ENCODE data around the gene MLYCD.
"Not testable (repeated sequence)": the region's sequence is repeated elsewhere in the genome, so short reads cannot be mapped to it uniquely, and the experiment has no call there.

Gene MLYCD

DNA sequence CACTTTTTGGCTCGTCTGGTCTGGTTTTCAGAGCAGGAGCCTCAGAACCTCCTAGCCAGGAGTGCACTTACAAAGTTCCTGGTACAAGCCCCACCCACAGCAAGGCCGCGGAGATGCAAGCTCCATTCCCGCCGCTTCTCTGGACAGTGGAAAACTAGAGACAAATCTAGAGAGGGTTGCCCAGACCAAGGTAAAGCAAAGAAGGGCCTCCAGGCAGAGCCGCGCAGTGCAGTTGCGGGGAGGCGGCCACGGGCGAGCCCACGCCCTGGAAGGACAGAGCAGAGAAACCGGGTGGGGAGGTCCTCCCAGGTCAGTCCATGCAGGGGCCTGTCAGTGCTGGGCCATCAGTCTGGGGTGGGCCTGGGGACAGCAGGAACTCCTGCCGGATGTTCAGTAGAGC, 43.2 kb downstream of the MLYCD start:
- DNase-seq = no peak

DNA sequence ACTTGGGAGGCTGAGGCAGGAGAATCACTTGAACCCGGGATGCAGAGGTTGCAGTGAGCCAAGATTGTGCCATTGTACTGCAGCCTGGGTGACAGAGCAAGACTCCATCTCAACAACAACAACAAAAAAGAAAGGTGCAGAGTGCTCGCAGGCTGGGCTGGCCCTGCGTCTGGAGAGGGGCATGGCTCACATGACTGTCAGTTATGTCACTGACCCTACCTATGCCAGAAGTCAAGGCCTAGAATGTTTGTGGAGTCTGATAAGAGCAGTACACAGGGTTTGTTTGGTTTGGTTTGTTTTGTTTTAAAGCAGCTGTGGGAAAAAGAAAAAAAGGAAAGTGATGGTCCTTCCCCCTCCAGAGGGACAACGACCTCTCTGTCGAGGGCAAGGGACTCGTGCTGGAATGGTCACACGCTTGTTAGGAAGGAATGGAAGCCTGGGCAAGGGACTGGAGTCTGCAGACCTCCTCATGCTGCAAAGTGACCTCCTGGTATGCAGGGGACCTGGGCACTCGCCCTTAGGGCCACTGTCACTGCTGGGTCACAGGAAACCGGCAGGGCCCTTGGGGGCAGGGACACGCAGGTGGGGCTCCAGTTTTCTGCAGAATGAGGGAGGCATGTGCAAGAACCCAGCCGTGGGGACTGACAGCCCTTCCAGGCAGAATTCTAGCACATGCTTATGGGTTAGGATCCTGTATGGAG, 44.0 kb downstream of the MLYCD start:
- DNase-seq = no peak

DNA sequence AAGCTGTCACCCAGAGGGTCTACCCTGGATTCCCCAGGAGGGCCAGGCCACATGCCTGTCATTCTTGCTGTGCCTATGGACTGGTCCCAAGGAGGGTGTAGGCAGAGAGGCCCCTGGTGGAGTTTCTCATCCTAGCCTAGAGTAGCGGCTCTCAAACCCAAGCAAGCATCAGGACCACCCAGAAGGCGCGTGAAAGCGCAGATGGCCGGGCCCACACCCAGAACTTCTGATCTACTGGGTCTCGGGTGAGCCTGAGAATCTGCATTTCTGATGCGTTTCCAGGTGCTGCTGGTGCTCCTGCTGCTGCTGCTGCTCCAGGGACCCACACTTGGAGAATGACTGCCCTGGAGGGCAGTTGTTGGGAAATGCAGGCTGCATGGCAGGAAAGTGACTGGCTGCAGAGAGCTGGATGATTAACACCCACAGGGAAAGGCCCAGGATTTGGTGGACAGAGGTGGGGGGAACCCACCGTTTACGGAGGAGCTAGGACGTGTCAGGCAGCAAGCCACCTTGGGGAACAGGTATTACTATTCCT, 44.7 kb downstream of the MLYCD start:
- DNase-seq = no peak

DNA sequence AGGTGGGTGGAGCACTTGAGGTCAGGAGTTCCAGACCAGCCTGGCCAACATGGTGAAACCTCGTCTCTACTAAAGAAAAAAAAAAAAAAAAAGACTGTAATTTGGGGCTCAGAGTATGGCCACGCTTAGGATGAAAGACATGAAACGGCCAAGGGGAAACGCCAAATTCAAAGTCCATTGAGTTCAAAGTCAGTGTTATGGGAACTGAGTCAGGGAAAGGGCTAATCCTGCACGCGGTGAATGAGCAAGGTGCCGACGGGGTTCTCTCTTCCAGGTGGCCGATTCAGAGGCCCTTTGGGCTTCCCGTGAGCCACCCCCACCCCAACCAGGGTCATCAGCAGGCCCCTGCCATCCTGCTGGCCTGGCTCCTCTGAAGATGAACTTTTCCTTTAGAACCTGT, 46.7 kb downstream of the MLYCD start:
- DNase-seq = no peak

DNA sequence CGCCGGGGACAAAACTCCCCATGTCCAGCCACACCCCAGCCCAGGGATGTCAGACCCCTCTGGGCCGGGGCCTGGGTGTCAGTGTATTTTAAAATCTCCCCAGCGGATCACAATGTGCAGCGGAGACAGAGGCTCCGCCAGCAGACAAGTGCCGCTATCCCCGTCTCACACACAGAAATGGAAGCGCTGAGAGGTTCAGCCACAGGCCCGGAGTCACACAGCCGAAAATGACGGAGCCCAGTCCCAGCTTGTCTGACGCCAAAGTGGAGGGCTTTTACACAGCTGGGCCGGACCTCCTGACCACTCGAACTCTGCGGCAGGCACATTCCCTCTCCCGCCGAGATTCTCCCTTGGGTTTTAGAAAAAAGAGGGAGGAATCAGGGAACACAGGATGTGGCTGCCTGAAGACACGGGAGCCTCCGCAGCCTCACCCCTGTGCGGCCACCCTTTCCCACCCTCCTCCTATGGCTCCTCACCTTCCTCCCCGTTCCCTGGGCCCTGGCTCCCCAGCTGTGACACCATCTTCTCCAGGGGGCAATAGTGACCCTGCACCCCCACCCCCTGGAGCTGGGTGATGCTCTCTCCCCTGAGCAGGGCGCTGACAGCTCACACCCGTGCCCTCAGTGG, 47.4 kb downstream of the MLYCD start:
- no peak for DNase-seq

DNA sequence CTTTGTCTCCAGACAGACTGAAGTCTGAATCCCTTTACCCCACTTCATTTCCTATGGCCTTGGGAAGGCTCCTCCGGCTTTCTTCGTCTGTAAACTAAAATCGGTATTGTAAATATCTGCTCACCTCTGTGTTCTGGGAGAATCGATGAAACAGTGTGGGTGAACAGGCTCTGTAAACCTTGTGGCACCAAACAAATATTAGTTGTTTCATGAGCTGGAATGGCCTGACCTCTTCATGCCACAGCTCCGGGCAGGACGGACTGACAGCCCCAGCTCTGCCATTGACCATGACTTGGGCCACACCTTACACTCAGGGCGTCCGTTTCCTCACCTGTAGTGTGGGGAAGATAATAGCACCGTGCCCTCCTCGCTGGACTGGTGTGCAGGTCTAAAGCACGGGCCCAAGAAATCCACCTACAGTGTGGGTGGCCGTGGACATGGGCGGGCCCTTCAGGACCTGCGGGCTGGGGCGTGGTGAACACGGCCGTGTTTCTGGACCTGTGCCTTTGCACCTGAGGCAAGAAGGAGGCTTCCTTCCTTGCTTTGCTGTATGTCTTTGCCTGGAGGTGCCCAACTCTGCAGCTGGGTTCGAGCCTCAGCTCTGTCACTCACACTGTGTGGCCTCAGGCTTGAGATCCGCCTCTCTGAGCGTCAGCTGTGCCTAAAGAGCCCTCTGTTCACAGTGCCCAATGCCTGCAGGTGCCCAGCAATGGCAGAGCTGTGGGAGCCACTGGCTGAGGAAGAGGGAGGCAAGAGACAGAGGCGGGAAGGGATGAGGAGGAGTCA, 48.1 kb downstream of the MLYCD start:
- no peak for DNase-seq

DNA sequence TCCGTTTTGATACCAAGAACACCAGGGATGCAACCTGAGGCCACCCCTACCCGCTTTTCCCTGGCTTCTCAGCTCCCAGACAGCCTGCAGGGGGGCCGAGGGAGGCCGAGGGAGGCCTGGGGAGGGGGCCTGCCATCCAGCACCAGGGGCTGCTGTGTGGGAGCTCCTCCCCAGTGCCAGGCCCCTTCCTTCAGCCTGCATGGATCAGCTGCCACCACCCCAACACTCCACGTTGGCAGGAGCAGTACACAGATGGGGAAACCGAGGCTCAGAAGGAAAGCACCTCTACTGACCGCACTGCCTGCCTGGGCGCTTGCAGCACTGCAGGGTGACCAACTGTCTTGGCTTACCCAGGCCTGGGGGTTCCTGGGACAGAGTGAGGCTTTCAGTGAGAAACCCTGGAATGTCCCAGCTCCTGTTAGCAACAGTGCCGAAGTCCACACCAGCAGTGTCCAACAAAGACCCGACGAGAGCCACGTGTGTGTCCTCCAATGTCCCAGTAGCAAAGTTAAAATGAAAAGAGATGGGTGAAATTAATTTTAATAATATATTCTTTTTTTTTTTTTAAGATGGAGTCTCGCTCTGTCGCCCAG, 48.8 kb downstream of the MLYCD start:
- no peak for DNase-seq

DNA sequence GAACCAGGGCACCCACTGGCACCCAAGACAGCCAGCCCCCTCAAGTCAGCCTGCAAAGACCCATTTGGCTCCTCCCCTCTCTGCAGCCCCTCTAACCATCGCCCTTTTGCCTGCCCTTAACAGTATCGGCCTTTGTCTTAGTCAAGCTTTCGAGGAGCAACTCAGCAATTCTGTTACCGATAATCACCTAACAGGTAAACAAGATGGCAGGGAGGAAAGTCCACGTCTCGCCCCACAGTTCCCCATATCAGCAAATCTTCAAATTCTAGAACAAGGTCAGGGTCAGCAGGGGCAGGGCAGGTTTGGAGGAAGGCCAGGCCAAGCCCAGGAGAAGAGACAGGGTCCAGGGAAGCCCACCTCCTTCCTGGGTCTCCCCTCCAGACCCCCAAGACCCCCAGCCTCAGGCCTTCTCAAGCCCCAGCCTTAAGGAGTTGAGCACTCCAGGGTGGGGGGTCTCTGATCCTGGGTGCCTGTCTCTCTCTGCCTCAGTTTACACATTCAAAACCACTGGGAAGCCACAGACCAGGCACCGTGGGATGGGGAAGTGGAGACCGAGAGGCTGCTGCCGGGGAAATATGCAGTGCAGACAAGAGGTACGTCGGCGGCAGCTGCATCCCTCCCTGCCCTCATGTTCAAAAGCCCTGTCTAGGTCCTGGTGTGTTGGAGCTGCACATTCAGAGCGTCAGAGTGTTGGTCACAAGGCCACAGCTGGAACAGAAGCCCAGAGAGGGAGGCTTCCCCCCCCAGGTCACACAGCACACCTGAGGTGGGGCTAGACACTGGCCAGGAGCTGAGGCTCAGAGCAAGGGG, 50.2 kb downstream of the MLYCD start:
- DNase-seq = no peak

DNA sequence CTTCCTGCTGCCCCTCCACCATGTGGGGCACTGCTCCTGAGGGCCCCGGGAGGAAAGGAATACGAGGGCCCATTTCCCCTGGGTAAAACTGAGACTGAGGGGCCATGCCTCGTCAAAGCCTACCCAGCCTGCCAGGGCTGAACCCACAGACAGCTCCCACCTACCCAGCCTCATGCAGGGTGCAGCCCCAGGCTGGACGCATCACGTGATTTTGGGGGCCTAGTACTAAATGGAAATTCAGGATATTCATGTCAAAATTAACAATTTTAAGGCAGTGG, 50.7 kb downstream of the MLYCD start:
- no peak for DNase-seq

DNA sequence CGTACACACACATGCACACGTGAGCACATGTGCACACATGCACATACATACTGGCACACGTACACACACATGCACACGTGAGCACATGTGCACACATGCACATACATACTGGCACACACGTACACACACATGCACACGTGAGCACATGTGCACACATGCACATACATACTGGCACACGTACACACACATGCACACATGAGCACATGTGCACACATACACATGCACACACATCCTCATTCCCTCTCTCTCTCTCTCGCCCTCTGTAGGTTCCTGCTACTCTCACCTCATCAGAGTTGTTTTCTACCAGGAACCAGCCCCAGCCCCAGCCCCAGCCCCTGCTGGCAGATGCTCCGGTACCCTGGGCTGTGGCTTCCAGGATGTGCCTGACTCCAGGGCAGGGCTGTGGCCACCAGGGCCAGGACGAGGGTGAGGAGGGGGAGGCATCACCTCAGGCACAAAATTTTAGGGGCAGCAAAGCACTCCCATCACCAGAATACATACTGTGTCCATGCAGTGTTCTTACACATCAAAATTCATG, 52.0 kb downstream of the MLYCD start:
- DNase-seq = not testable (repeated sequence)

DNA sequence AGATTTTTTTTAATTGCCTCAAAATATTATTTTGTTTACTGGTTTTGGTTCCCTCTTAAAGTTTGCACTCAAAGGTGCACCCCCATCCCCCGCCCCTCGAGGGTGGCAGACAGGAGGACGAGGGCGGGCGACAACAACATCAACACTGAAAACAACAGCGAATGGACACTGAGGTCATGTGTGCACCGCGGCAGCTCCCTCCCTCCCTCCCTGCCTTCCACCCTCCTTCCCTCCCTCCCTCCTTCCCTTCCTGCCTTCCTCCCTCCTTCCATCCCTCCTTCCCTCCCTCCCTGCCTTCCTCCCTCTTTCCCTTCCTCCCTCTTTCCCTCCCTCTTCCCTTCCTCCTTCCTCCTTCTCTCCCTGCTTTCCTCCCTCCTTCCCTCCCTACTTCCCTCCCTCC, 52.6 kb downstream of the MLYCD start:
- no peak for DNase-seq

DNA sequence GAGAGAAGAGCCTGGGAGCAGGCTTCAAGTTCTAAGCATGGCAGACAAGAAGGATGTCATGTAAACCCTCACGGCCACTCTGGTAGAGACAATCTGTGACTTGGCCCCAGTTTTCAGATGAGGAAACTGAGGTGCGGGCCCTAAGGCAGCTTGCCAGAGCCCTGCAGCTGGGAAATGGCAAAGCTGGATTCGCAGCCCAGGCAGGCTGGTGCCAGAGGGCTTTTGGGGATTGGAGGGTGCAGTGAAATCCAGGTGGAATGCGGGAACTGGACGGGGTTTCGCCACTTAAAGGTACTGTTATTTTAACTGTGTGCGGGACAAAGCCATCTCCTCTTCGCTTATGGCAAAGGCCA, 53.6 kb downstream of the MLYCD start:
- DNase-seq = no peak

DNA sequence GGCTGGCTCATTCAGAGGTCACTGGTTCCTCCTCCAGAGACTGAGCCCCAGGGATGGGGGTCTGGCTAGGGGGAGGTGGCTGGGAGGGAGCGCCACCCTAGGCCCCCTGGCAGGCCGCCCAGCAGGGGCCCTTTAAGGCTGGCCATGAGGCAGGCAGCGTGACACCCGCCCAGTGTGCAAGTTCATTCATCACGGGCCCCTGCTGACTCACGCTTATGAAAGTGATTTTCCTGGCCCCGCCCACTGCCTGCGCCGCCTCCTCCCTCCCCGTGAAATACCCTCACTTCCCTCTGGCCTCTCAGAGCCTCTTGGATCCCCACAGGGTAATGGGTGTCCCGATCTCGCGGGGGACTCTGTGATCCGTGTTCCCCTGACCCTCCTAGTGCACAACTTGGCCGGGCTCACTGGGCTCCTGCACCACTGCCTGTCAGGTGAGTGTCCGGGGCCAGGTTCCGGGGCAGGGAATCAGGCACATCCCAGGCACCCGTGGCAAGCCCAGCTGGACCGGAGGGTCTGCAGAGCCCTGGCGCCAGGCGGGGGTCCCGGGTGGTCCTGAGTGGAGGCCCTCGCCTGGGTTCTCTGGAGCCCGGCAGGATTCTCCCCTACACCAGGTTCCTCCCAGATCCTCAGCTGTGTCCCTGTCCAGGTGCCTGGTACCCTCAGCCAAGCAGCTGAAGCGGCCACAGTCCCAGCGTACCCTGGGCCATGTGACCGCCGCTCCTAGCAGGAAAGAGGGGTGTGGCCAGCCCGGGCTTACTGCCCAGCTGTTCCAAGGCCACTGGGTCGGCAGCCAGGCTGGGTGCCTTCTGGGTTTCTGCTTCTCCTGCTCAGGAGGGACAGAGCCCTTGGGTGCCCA, 54.3 kb downstream of the MLYCD start, which contains the start of gene OSGIN1:
OSGIN1 (plus strand) TSS at position 301 of the 856 bp plus-strand sequence. CDS start 4,432 bp downstream, outside the sequence.
- no peak for DNase-seq

DNA sequence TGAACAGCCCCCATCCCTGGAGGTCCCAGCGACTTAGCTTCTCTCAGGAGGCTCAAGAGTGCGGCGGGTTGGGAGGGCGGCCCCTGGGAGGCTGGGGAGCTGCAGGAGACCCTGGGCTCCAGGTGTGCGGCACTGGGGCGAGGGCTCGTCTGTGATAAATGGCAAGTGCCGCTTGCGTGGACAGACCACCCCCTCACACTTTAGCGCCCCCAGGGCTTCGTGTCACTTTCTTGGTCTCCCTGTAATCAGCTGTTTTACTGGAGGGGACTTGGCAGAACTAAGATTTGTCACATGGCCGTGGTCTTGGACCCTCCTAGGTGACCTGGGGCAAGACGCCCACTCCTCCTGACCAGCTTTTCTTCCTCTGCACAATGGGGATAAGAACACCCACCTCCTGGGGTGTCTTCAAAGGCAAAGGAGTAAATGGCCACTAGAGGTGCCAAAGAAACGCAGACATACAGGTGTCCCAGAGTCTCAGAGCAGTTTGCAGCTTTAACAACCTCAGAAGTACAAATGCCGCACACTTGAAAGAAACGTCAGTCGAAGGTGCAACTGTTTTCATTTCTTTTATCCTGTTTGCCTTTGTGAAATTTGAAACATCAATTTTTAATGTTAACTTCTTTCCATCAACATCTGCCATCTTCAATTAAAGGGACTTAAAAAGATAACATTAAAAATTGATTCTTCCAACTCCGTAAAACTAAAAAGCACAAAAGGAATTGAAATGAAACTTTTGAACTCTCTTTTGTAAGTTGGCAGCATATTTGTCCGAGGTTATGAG, 55.1 kb downstream of the MLYCD start:
- no peak for DNase-seq

DNA sequence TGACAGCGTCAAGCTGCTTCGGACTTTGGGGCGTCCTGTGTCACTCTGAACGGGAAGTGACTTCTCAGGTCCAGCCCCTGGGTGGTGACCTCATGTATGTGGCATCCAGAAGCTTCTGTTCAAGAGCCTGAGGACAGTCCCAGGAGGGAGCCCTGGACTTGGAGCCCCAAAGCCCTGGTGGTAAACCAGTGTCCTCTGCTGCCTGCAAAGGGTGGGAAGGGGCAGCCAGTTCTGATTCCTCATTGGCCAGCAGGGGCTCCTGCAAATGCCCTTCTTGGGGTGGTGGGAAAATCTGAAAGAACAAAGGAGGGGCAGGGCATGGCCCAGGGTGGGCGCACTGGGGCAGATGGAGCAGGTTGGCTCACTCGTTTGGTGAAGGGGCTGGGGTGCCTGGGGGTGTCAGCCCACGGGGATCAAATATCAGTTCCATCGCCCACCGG, 55.7 kb downstream of the MLYCD start:
- no peak for DNase-seq

DNA sequence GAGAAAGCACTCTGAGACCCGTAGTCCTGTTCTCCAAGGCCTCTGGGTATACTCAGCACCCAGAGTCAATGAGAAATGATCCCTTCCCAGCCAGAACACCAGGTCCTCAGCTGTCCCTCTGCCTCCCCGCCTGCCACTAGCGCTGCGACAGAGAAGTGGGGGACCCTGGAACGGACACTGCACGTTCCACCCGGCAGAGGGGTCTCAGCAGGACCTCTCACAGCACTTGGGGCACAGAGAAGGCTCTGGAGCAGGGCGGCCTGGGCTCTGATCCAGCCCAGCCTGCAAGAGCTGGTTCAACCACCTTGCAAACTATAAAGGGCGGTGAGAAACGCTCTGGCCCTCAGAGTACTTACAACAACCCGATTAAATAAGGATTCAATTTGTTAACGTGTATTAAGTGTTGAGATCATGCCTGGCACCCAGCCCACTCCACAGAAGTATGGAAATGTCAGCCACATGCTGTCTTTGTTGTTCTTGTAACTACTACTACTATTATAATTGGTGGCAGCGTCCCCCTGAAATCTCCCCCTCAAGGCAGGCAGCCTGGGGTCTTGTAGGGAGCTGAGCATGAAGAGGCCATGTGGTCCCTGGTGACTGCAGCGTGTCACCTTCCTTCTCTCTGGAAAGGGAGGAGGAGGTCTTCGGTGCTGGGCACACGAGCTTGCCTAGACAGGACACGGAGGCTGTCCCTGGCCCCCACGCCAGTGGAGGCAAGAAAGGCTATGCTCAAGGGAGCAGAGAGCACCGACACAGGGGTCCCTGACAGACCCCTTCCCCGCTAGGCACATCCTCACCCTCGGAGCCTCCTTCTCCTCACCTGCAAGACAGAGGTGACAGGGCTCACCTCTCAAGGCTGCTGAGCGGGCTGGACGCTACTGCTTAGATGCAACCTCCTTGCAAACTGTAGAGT, 56.6 kb downstream of the MLYCD start:
- no peak for DNase-seq

DNA sequence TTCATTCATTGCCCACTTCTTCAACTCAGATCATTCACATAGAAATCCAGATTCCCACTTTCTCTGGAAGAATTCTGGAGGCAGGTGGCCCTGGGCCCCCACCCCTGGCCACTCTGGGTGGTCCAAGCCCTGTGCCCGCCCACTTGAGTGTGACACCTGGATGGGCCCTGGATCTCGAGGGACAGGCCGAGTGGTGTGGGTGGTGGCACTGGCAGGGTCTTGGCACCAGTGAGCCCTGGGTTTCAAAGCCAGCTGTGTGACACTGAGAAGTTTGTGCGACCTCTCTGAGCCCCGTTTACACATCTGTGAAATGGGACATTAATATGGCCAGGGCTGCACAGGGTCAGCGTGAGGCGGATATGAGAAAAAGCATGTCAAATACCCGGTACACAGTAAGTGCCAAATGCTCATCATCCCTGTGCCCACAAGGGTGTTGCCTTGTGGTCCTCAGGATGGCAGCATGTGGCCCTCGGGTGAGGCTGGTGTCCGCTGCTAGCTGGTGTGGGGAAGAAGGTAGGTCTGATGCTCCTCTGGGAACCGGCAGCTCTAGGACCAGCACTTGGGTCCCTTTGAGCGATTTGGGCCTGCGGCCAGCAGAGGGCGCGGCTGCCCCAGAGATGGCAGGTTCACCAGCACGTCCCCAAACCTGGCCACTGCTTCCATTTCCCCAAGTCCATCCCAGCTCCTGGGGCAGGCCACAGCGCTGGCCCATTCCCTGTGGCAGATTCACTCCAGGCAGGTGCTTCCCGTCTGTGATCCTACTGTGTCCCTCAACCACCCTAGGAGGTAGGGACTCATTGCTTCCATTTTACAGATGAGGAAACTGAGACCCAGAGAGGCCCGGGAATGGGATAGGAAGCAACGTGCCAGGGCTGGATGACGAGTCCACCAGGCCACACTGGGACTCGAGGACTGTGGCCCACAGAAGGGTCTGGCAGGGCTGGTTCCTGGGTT, 57.7 kb downstream of the MLYCD start:
- DNase-seq = peak; percentile 57

DNA sequence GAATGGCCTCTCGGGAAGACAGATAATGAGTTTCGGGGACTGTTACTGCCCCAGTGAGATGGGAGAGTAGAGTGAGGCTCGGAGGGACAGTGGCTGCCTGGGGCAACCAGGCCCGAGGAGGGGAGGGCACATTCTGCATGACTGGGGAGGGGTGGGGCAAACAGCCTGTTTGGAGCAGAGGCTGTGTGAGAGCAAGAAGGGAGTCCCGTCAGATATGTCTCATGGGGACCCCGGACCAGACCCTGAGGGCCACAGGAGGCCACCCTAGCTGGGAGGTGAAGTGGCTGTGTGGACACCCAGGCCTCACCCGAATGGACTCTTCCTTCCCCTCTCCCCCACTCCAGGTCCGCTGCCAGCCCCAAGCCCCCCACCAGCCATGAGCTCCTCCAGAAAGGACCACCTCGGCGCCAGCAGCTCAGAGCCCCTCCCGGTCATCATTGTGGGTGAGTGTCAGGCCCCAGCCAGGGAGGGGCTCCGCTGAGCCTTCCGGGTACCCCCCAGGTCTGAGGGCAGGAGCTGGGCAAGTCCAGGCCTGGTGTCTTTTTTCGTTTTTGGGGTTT, 58.5 kb downstream of the MLYCD start:
- no peak for DNase-seq
